Measurements from ENCODE around the gene MAN1B1.

- no peak for TF ChIP-seq CREB5 (CRISPR knock-in tag; IDR thresholded peaks at IDR 0.05; ENCODE audit: low read depth)
- no peak for TF ChIP-seq OSR1 (CRISPR knock-in tag; IDR thresholded peaks at IDR 0.05)
- TF ChIP-seq TCF4 (CRISPR knock-in tag; IDR thresholded peaks at IDR 0.05; ENCODE audit: borderline replicate concordance) = no peak
- TF ChIP-seq GLIS3 (CRISPR knock-in tag; IDR thresholded peaks at IDR 0.05) = no peak
- no peak for TF ChIP-seq ESRRG (CRISPR knock-in tag; IDR thresholded peaks at IDR 0.05)
- no peak for TF ChIP-seq ARNTL (CRISPR knock-in tag; IDR thresholded peaks at IDR 0.05; ENCODE audit: borderline replicate concordance, low read depth)
- TF ChIP-seq CSDC2 (CRISPR knock-in tag; IDR thresholded peaks at IDR 0.05) = no peak
- TF ChIP-seq RARB (CRISPR knock-in tag; IDR thresholded peaks at IDR 0.05) = no peak
- no peak for TF ChIP-seq PATZ1 (CRISPR knock-in tag; IDR thresholded peaks at IDR 0.05; ENCODE audit: borderline replicate concordance)
- no peak for TF ChIP-seq ZNF70 (CRISPR knock-in tag; IDR thresholded peaks at IDR 0.05)
- TF ChIP-seq ZFP30 (CRISPR knock-in tag; IDR thresholded peaks at IDR 0.05) = no peak
- TF ChIP-seq POU6F1 (CRISPR knock-in tag; IDR thresholded peaks at IDR 0.05; ENCODE audit: borderline replicate concordance, low read depth) = no peak
- TF ChIP-seq SNAI2 (CRISPR knock-in tag; IDR thresholded peaks at IDR 0.05) = no peak
Observed at GRCh38 chr9:137065336-137065967, 21.3 kb upstream of the MAN1B1 start.
